GM12878 (cell line): Measurements from ENCODE around the gene DPP6. TPM values are rescaled to one million over a fixed set of nuclear protein-coding genes. Genes with fewer than 3 reads are reported as not detected.

Experiments
- ATAC-seq: fragments of 200-7000 bp; cut with Tn5 transposase; 3 replicates; pipeline ENCODE4 v1.9.1; 2020; ENCODE audit warnings: mild to moderate bottlenecking, moderate library complexity
- BruUV-seq: library from RNA; stranded (reverse); fragments of 400-500 nt; replicated peaks from 2 replicates; lab custom pipeline; 2021; lab: Mats Ljungman, UMichigan
- CTCF ChIA-PET: fragments of 300-600 bp; sonication (Branson Sonifier 250); formaldehyde crosslinking; extraction: SDS; loops from one replicate; lab custom pipeline; 2021; ENCODE audit warnings: inconsistent platforms; lab: Yijun Ruan, JAX
- POLR2A ChIA-PET: fragments of 350-600 bp; formaldehyde crosslinking; extraction: SDS; loops from one replicate; lab custom pipeline; 2021; ENCODE audit warnings: inconsistent platforms; lab: Charles Lee
- RAD21 ChIA-PET: fragments of 300-600 bp; sonication (Branson Sonifier 250); formaldehyde crosslinking; loops from one replicate; lab custom pipeline; 2023; ENCODE audit warnings: antibody characterized with exemption; ENCODE audit not compliant: unreplicated experiment; lab: Charles Lee
- SMC1A ChIA-PET: fragments of 300-600 bp; sonication (Branson Sonifier 250); formaldehyde crosslinking; loops from one replicate; lab custom pipeline; 2023; ENCODE audit not compliant: unreplicated experiment, uncharacterized antibody; lab: Charles Lee
- DNase-seq: peaks from one replicate; pipeline ENCODE4 v3.0.0-alpha.2; 2011; ENCODE audit warnings: low read depth, low spot score
- FAIRE-seq: peaks from 3 replicates; lab custom pipeline; 2011; peaks lifted over from hg19 to GRCh38; lab: Jason Lieb, UNC
- H2AFZ ChIP-seq: 2 replicates; pipeline ENCODE4 v1.6.0; 2011; ENCODE audit warnings: low read depth, low read length, control low read depth; ENCODE audit not compliant: control insufficient read depth
- H3K27ac ChIP-seq: 2 replicates; pipeline ENCODE4 v1.5.1; 2011; ENCODE audit warnings: control low read depth; ENCODE audit not compliant: control insufficient read depth, insufficient read depth
- H3K27me3 ChIP-seq, 2 experiments: replicated peaks in 1 of 2; 2 replicates each; pipeline versions ENCODE4 v1.6.0 to v1.6.1; 2011; ENCODE audit warnings: low read length in 1 of 2; ENCODE audit not compliant: control insufficient read depth in 2 of 2, insufficient read depth in 2 of 2
- H3K36me3 ChIP-seq, 2 experiments: 2 replicates each; pipeline ENCODE4 v1.5.1; 2011; ENCODE audit warnings: low read length in 1 of 2; ENCODE audit not compliant: control insufficient read depth in 2 of 2, insufficient read depth in 2 of 2
- H3K4me1 ChIP-seq: 2 replicates; pipeline ENCODE4 v1.6.1; 2011; ENCODE audit warnings: mild to moderate bottlenecking, low read length, moderate library complexity, mixed read lengths; ENCODE audit not compliant: control insufficient read depth, insufficient read depth
- H3K4me2 ChIP-seq: 2 replicates; pipeline ENCODE4 v1.6.0; 2011; ENCODE audit warnings: control low read depth; ENCODE audit not compliant: control insufficient read depth, insufficient read depth
- H3K4me3 ChIP-seq: fragments of 200-600 bp; sonication (generic); 2 replicates; pipeline ENCODE4 v1.5.1; 2016
- H3K79me2 ChIP-seq: 2 replicates; pipeline ENCODE4 v1.6.0; 2011; ENCODE audit warnings: low read length; ENCODE audit not compliant: control insufficient read depth, insufficient read depth
- H3K9ac ChIP-seq: 2 replicates; pipeline ENCODE4 v1.8.0; 2011; ENCODE audit warnings: low read length, control low read depth, mixed read lengths; ENCODE audit not compliant: control insufficient read depth, insufficient read depth
- H3K9me3 ChIP-seq: replicated peaks from 3 replicates; pipeline ENCODE4 v1.5.1; 2011; ENCODE audit warnings: mild to moderate bottlenecking, low read length; ENCODE audit not compliant: control insufficient read depth, insufficient read depth
- H4K20me1 ChIP-seq: 2 replicates; pipeline ENCODE4 v1.6.0; 2011; ENCODE audit not compliant: control insufficient read depth, insufficient read depth
- BCL11A ChIP-seq: IDR thresholded peaks from 2 replicates; pipeline ENCODE4 v1.6.1; 2011; ENCODE audit warnings: low read depth, low read length
- RBBP5 ChIP-seq: fragments of 200-600 bp; sonication (generic); conservative IDR thresholded peaks from 2 replicates; pipeline ENCODE4 v1.6.1; 2016
- WGBS: methylation state at CpG from one replicate; pipeline ENCODE4 v1.1.6; 2016; ENCODE audit warnings: low lambda C conversion rate; ENCODE audit not compliant: insufficient replicate concordance, insufficient coverage; ENCODE audit errors: missing lambda C conversion rate; 5-methylcytosine and 5-hydroxymethylcytosine counted together
- in situ Hi-C: fragments of 300-500 bp; cut with MboI; formaldehyde crosslinking; loops from 9 replicates; pipeline ENCODE4 v1.14.3; 2018; ENCODE audit warnings: mixed read lengths
- intact Hi-C: fragments of 100-400 bp; cut with micrococcal nuclease; formaldehyde crosslinking; loops from one replicate; pipeline ENCODE4 v1.14.2; 2022; ENCODE audit not compliant: unreplicated experiment
- polyA plus RNA-seq, 11 experiments: library from polyadenylated mRNA; depleted of rRNA in 4 of 11; unstranded in 6 of 11; stranded (reverse) in 5 of 11; fragments of >200 nt; fragmentation: Nextera tagmentation in 4 of 11; fragmentation: Illumina TruSeq in 1 of 11; extraction: Ambion mirVana in 4 of 11; extraction: Trizol in 1 of 11; gene quantifications; 1 replicate in 1 of 11; 2 replicates in 10 of 11; pipeline versions ENCODE4 v1.2.1 to v1.2.3, GENCODE V29; 2011 to 2016; ENCODE audit warnings: inconsistent platforms in 2 of 11, missing spikeins in 2 of 11, low read depth in 1 of 11
- total RNA-seq, 4 experiments: library from RNA; depleted of rRNA in 3 of 4; stranded (reverse); fragments of >200 nt in 3 of 4; fragmentation: Illumina TruSeq in 1 of 4; extraction: Trizol in 1 of 4; gene quantifications; 2 replicates each; pipeline versions ENCODE4 v1.2.1 to v1.2.3, GENCODE V29; 2013 to 2021
- TF ChIP-seq, protein P1 (sequence below): IDR thresholded peaks from 2 replicates; pipeline ENCODE4 v1.6.1; 2012; ENCODE audit warnings: mild to moderate bottlenecking, low read depth, low read length
- TF ChIP-seq, protein P2 (sequence below): fragments of 450-650 bp; IDR thresholded peaks from 2 replicates; pipeline ENCODE4 v1.6.1; 2017; ENCODE audit warnings: low read depth, mild to moderate bottlenecking, moderate library complexity

The DPP6 gene
- total and polyA plus RNA-seq, 10 of the 15 experiments (the other 5 are each of a cell fraction or from before 2014, with no cell fraction given) = not detected

- H3K9ac ChIP-seq = no peak overlapping the region
- H3K36me3 ChIP-seq = no peaks in the 10 kb centered on the region
- no peak for FAIRE-seq
Measured at GRCh38 chr7:154844499-154844898, 792.3 kb downstream of the DPP6 start.

More at GRCh38 chr7:154844499-154844898, 792.3 kb downstream of the DPP6 start:
- H3K4me1 ChIP-seq = no peaks in the 10 kb centered on the region
- no peak for DNase-seq
- no TSS peak for BruUV-seq
- H3K4me3 ChIP-seq = no peak overlapping the region
- H3K4me2 ChIP-seq = no peak overlapping the region
- RAD21 ChIA-PET = no interaction called here
- ATAC-seq = peak; percentile 38; the same call in 2 of the 3 replicates
- no peaks in the 10 kb centered on the region for H3K27me3 ChIP-seq
- no peaks in the 10 kb centered on the region; the same call in 2 of the 3 replicates for H3K9me3 ChIP-seq
- intact Hi-C loops = no loop called here
- 21% methylated on average over 5 of the region's 5 CpGs for WGBS
- no peak overlapping the region for H2AFZ ChIP-seq
- H4K20me1 ChIP-seq = no peaks in the 10 kb centered on the region
- CTCF ChIA-PET = no interaction called here
- H3K27ac ChIP-seq = no peak overlapping the region
- TF ChIP-seq, protein P1, sequence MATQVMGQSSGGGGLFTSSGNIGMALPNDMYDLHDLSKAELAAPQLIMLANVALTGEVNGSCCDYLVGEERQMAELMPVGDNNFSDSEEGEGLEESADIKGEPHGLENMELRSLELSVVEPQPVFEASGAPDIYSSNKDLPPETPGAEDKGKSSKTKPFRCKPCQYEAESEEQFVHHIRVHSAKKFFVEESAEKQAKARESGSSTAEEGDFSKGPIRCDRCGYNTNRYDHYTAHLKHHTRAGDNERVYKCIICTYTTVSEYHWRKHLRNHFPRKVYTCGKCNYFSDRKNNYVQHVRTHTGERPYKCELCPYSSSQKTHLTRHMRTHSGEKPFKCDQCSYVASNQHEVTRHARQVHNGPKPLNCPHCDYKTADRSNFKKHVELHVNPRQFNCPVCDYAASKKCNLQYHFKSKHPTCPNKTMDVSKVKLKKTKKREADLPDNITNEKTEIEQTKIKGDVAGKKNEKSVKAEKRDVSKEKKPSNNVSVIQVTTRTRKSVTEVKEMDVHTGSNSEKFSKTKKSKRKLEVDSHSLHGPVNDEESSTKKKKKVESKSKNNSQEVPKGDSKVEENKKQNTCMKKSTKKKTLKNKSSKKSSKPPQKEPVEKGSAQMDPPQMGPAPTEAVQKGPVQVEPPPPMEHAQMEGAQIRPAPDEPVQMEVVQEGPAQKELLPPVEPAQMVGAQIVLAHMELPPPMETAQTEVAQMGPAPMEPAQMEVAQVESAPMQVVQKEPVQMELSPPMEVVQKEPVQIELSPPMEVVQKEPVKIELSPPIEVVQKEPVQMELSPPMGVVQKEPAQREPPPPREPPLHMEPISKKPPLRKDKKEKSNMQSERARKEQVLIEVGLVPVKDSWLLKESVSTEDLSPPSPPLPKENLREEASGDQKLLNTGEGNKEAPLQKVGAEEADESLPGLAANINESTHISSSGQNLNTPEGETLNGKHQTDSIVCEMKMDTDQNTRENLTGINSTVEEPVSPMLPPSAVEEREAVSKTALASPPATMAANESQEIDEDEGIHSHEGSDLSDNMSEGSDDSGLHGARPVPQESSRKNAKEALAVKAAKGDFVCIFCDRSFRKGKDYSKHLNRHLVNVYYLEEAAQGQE = no peak
- TF ChIP-seq RBBP5 (no peak), BCL11A (no peak)
- TF ChIP-seq, protein P2, sequence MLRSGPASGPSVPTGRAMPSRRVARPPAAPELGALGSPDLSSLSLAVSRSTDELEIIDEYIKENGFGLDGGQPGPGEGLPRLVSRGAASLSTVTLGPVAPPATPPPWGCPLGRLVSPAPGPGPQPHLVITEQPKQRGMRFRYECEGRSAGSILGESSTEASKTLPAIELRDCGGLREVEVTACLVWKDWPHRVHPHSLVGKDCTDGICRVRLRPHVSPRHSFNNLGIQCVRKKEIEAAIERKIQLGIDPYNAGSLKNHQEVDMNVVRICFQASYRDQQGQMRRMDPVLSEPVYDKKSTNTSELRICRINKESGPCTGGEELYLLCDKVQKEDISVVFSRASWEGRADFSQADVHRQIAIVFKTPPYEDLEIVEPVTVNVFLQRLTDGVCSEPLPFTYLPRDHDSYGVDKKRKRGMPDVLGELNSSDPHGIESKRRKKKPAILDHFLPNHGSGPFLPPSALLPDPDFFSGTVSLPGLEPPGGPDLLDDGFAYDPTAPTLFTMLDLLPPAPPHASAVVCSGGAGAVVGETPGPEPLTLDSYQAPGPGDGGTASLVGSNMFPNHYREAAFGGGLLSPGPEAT = no peak
- TF ChIP-seq, all 136 proteins: peak for 0
- in situ Hi-C loops = no loop called here
- H3K79me2 ChIP-seq = no peaks in the 10 kb centered on the region
- ChIA-PET SMC1A (interaction anchor here (0.9 to 1.0 kb wide), 2 partner anchors 20 to 83 kb away, joined by 3 to 4 read pairs; no protein-coding TSS in a partner anchor), POLR2A (no interaction called here)
